Smooth muscle cell (in vitro differentiated cells): ENCODE data around the gene KRTAP10-12. TPM values are rescaled to one million over a fixed set of nuclear protein-coding genes. Genes with fewer than 3 reads are reported as not detected.

Experiments used
- DNase-seq: peaks from one replicate; lab custom pipeline; 2025; ENCODE audit not compliant: unreplicated experiment; lab: John Stamatoyannopoulos, UW
- H2AFZ ChIP-seq: fragments of 200-600 bp; sonication (generic); 2 replicates; pipeline ENCODE4 v1.6.0; 2016; ENCODE audit warnings: antibody characterized with exemption, low read depth, mild to moderate bottlenecking
- H3F3A ChIP-seq: fragments of 200-600 bp; sonication (generic); 2 replicates; pipeline ENCODE4 v1.6.0; 2017; ENCODE audit warnings: antibody characterized with exemption, low read depth
- H3K27ac ChIP-seq: fragments of 200-600 bp; sonication (generic); 2 replicates; pipeline ENCODE4 v1.5.1; 2016; ENCODE audit warnings: low read depth, mild to moderate bottlenecking
- H3K27me3 ChIP-seq: fragments of 200-600 bp; sonication (generic); 2 replicates; pipeline ENCODE4 v1.6.1; 2016; ENCODE audit warnings: low read depth, mild to moderate bottlenecking
- H3K36me3 ChIP-seq: fragments of 200-600 bp; sonication (generic); 2 replicates; pipeline ENCODE4 v1.5.1; 2016; ENCODE audit warnings: low read depth
- H3K4me1 ChIP-seq: fragments of 200-600 bp; sonication (generic); 2 replicates; pipeline ENCODE4 v1.5.1; 2016; ENCODE audit warnings: low read depth
- H3K4me2 ChIP-seq: fragments of 200-600 bp; sonication (generic); 2 replicates; pipeline ENCODE4 v1.6.0; 2016; ENCODE audit warnings: mild to moderate bottlenecking
- H3K4me3 ChIP-seq: fragments of 200-600 bp; sonication (generic); 2 replicates; pipeline ENCODE4 v1.5.1; 2016; ENCODE audit warnings: mild to moderate bottlenecking
- H3K79me2 ChIP-seq: fragments of 200-600 bp; sonication (generic); 2 replicates; pipeline ENCODE4 v1.6.0; 2016; ENCODE audit warnings: low read depth, mild to moderate bottlenecking
- H3K9ac ChIP-seq: fragments of 200-600 bp; sonication (generic); 2 replicates; pipeline ENCODE4 v1.6.0; 2016; ENCODE audit warnings: low read depth
- H3K9me3 ChIP-seq: fragments of 200-600 bp; sonication (generic); replicated peaks from 2 replicates; pipeline ENCODE4 v1.5.1; 2016; ENCODE audit warnings: low read depth
- H4K20me1 ChIP-seq: fragments of 200-600 bp; sonication (generic); 2 replicates; pipeline ENCODE4 v1.6.0; 2016; ENCODE audit warnings: low read depth
- CTCF ChIP-seq: fragments of 200-600 bp; sonication (generic); IDR thresholded peaks from 2 replicates; pipeline ENCODE4 v1.5.1; 2017; ENCODE audit warnings: borderline replicate concordance, mild to moderate bottlenecking, antibody characterized with exemption; ENCODE audit not compliant: insufficient read depth, poor library complexity, severe bottlenecking
- whole genome bisulfite sequencing: methylation state at CpG from one replicate; pipeline ENCODE4 v1.1.7; 2016; ENCODE audit warnings: low lambda C conversion rate; 5-methylcytosine and 5-hydroxymethylcytosine counted together
- polyA plus RNA-seq: library from polyadenylated mRNA; unstranded; fragments of >200 nt; fragmentation: Nextera tagmentation; extraction: Ambion mirVana; gene quantifications from 2 replicates; pipeline ENCODE4 v1.2.1, GENCODE V29; 2016
- total RNA-seq: library from RNA; depleted of rRNA; stranded (reverse); fragments of >200 nt; gene quantifications from 2 replicates; pipeline ENCODE4 v1.2.3, GENCODE V29; 2014

Gene KRTAP10-12
- total and polyA plus RNA-seq, 2 experiments from 2014 or later, result not detected

GRCh38 chr21:44739316-44739715 is 42.3 kb downstream of the KRTAP10-12 start:
- Histone ChIP-seq H3F3A (no peaks in the 10 kb centered on the region), H3K9ac (no peak overlapping the region), H4K20me1 (no peaks in the 10 kb centered on the region), H3K4me3 (no peak overlapping the region), H3K36me3 (no peaks in the 10 kb centered on the region), H3K27me3 (no peaks in the 10 kb centered on the region), H3K4me2 (no peak overlapping the region), H3K79me2 (no peaks in the 10 kb centered on the region), H3K27ac (no peak overlapping the region), H3K4me1 (no peaks in the 10 kb centered on the region), H2AFZ (no peak overlapping the region), H3K9me3 (peaks cover 4% of the 10 kb centered on the region)
- no peak for DNase-seq
- no peak for TF ChIP-seq CTCF
- whole genome bisulfite sequencing, result 100% methylated on average over 1 of the region's 1 CpG

- Histone ChIP-seq H3K4me2 (no peak overlapping the region), H3K9ac (no peak overlapping the region), H2AFZ (no peak overlapping the region), H3K36me3 (no peaks in the 10 kb centered on the region), H3K27ac (no peak overlapping the region), H3K79me2 (no peaks in the 10 kb centered on the region), H3F3A (no peaks in the 10 kb centered on the region), H3K4me3 (no peak overlapping the region), H3K9me3 (peaks cover 4% of the 10 kb centered on the region), H4K20me1 (no peaks in the 10 kb centered on the region), H3K4me1 (no peaks in the 10 kb centered on the region), H3K27me3 (no peaks in the 10 kb centered on the region)
- no peak for DNase-seq
- no peak for TF ChIP-seq CTCF
- 95% methylated on average over 7 of the region's 7 CpGs for WGBS
Measured at GRCh38 chr21:44740742-44741141, 43.8 kb downstream of the KRTAP10-12 start.

- Histone ChIP-seq H3K9ac (no peak overlapping the region), H3K36me3 (no peaks in the 10 kb centered on the region)
- 93% methylated on average over 3 of the region's 3 CpGs for WGBS
Measured at GRCh38 chr21:44741921-44742320, 44.9 kb downstream of the KRTAP10-12 start.

More at GRCh38 chr21:44741921-44742320, 44.9 kb downstream of the KRTAP10-12 start:
- peaks cover 4% of the 10 kb centered on the region for H3K9me3 ChIP-seq
- no peaks in the 10 kb centered on the region for H4K20me1 ChIP-seq
- no peak overlapping the region for H3K4me3 ChIP-seq
- no peaks in the 10 kb centered on the region for H3K27me3 ChIP-seq
- H2AFZ ChIP-seq, result no peak overlapping the region
- no peak overlapping the region for H3K4me2 ChIP-seq
- no peaks in the 10 kb centered on the region for H3K79me2 ChIP-seq
- no peak overlapping the region for H3K27ac ChIP-seq
- H3K4me1 ChIP-seq, result no peaks in the 10 kb centered on the region
- H3F3A ChIP-seq, result no peaks in the 10 kb centered on the region
- no peak for DNase-seq
- no peak for TF ChIP-seq CTCF
